ENCODE data around the gene FPGS. TPM values are rescaled to one million over a fixed set of nuclear protein-coding genes. Genes with fewer than 3 reads are reported as not detected.

The FPGS gene, protein sequence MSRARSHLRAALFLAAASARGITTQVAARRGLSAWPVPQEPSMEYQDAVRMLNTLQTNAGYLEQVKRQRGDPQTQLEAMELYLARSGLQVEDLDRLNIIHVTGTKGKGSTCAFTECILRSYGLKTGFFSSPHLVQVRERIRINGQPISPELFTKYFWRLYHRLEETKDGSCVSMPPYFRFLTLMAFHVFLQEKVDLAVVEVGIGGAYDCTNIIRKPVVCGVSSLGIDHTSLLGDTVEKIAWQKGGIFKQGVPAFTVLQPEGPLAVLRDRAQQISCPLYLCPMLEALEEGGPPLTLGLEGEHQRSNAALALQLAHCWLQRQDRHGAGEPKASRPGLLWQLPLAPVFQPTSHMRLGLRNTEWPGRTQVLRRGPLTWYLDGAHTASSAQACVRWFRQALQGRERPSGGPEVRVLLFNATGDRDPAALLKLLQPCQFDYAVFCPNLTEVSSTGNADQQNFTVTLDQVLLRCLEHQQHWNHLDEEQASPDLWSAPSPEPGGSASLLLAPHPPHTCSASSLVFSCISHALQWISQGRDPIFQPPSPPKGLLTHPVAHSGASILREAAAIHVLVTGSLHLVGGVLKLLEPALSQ
- 10 to 100 TPM; 20.4 to 48.1 TPM for total RNA-seq
- polyA plus RNA-seq: 10 to 100 TPM; 37.3 to 61.1 TPM

GRCh38 chr9:127802576-127803443, at the start of gene FPGS:
Gene FPGS (plus strand): TSS chr9:127802882. CDS start chr9:127802925, 43 bp downstream.
- H3K27ac ChIP-seq (ENCODE audit: low read depth in 1 of 2, low read length in 2 of 2): peak within 1 kb of the TSS; percentile 96
- H3K36me3 ChIP-seq (ENCODE audit: control insufficient read depth in 4 of 4, insufficient read depth in 3 of 4, low read depth in 1 of 4, low read length in 3 of 4): peaks cover 5 to 14% (median 8%) of the 10 kb centered on the region in 4 donors
- peak within 1 kb of the TSS; percentile 59 to 86 (median 80) for H3K4me3 ChIP-seq (ENCODE audit: low read depth in 1 of 3, low read length in 3 of 3)
- H3K9ac ChIP-seq (ENCODE audit: low read depth in 1 of 2, low read length in 2 of 2): peak within 1 kb of the TSS; percentile 72 to 79
- peak; percentile 88 for DNase-seq (ENCODE audit: low spot score)
- H3K9me3 ChIP-seq (ENCODE audit: control insufficient read depth in 4 of 4, low read length in 3 of 4): no peaks in the 10 kb centered on the region
- TF ChIP-seq HNF4A (conservative IDR thresholded peaks at IDR 0.05) (peak in 1 of 2 donors; percentile 25), YY1 (IDR thresholded peaks at IDR 0.05) (peak; percentile 28), NR2F2 (IDR thresholded peaks at IDR 0.05) (peak; percentile 49), FOXA1 (IDR thresholded peaks at IDR 0.05) (peak; percentile 26), JUND (IDR thresholded peaks at IDR 0.05) (no peak), CTCF (IDR thresholded peaks at IDR 0.05; ENCODE audit: low read depth, low read length, missing input control) (no peak), RXRA (IDR thresholded peaks at IDR 0.05) (peak; percentile 11 to 44), GABPA (IDR thresholded peaks at IDR 0.05 in 1 of 2, conservative IDR thresholded peaks at IDR 0.05 in 1 of 2) (peak in 1 of 2 donors; percentile 74), SP1 (IDR thresholded peaks at IDR 0.05) (peak; percentile 40), RAD21 (IDR thresholded peaks at IDR 0.05) (peak; percentile 23 to 41), ATF3 (IDR thresholded peaks at IDR 0.05) (peak; percentile 16), TAF1 (conservative IDR thresholded peaks at IDR 0.05) (no peak), REST (IDR thresholded peaks at IDR 0.05) (peak; percentile 61), HNF4G (IDR thresholded peaks at IDR 0.05) (no peak), EGR1 (IDR thresholded peaks at IDR 0.05; ENCODE audit: low read depth in 2 of 2) (peak in 1 of 2 donors; percentile 27), FOXA2 (IDR thresholded peaks at IDR 0.05) (no peak)
- TF ChIP-seq, protein P1, sequence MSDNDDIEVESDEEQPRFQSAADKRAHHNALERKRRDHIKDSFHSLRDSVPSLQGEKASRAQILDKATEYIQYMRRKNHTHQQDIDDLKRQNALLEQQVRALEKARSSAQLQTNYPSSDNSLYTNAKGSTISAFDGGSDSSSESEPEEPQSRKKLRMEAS (IDR thresholded peaks at IDR 0.05): peak; percentile 49
- TF ChIP-seq, protein P2, sequence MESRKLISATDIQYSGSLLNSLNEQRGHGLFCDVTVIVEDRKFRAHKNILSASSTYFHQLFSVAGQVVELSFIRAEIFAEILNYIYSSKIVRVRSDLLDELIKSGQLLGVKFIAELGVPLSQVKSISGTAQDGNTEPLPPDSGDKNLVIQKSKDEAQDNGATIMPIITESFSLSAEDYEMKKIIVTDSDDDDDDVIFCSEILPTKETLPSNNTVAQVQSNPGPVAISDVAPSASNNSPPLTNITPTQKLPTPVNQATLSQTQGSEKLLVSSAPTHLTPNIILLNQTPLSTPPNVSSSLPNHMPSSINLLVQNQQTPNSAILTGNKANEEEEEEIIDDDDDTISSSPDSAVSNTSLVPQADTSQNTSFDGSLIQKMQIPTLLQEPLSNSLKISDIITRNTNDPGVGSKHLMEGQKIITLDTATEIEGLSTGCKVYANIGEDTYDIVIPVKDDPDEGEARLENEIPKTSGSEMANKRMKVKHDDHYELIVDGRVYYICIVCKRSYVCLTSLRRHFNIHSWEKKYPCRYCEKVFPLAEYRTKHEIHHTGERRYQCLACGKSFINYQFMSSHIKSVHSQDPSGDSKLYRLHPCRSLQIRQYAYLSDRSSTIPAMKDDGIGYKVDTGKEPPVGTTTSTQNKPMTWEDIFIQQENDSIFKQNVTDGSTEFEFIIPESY (IDR thresholded peaks at IDR 0.05): no peak
- H3K27me3 ChIP-seq (ENCODE audit: control insufficient read depth in 4 of 4, insufficient read depth in 4 of 4, low read length in 3 of 4): no peaks in the 10 kb centered on the region
- peaks cover 12 to 39% (median 28%) of the 10 kb centered on the region in 4 donors for H3K4me1 ChIP-seq (ENCODE audit: control insufficient read depth in 4 of 4, insufficient read depth in 4 of 4, low read length in 3 of 4)
- under 1% methylated on average over 83 of the region's 83 CpGs for whole genome bisulfite sequencing

All from liver (tissue), 9 donors.